Dermis microvascular lymphatic vessel endothelial cell (primary cell): Measurements from ENCODE around the gene DSCAML1. TPM values are rescaled to one million over a fixed set of nuclear protein-coding genes. Genes with fewer than 3 reads are reported as not detected.

Experiments
- DNase-seq, 2 donors: peaks; one replicate each; pipeline versions ENCODE4 v3.0.0 to v3.0.0-alpha.2; 2010; ENCODE audit warnings: low read depth in 2 of 2
- total RNA-seq: library from RNA; depleted of rRNA; stranded (reverse); fragments of >200 nt; gene quantifications from 2 replicates; pipeline ENCODE4 v1.2.1, GENCODE V29; 2014

Gene DSCAML1
- total RNA-seq, 1 donor from 2014 or later = not detected

DNA sequence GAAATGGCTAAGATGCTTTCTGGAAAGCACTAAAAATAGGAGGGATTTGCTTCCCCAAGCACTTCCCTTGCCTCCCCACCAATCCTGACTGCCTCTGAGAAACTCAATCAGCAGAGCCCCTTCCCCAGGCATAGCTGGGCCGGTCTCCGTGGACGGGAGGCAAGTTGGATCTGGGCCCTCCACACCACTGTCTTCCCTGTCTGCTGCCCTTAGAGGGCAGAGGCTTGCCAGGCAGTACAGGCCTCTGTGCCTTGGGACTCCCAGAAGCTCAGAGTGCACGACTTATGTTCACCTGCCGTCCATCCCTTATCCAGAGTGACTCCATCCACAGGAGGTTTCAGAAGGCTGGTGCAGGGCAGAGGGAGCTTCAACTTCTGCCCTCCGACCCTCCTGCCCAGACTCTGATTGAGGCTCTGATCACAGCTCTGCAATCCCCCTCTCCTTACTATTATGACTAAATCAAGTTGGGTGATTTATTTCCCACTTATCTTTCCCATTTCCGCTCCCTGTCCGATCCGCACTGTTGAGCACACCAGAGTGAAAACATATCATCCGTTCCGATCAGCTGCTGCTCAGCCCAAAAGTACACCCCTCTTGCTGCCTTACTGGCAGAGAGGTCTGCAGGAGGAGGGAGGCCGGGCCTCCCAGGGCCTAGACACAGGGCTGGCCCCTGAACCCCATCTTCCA lies 71.8 kb downstream of the DSCAML1 start:
- no peak for DNase-seq

DNA sequence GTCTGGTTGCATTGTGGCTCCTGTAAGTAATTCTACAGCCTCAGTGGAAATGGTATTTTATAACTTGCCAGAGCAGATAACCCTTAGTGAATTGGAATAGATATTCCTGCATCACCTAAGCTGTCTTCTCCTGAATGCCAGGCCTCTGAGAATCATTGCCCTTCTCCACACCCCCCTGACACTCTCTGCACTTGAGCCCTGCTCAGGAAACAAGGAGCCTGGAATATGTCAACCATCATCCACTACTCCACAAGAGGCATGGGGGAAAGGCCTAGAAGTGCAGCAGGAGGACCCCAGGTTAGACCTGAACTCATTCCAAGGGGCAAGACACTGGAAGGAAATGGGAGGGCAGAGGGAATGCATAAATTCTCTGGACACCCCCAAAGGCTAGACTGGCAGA lies 72.4 kb downstream of the DSCAML1 start:
- DNase-seq = no peak

DNA sequence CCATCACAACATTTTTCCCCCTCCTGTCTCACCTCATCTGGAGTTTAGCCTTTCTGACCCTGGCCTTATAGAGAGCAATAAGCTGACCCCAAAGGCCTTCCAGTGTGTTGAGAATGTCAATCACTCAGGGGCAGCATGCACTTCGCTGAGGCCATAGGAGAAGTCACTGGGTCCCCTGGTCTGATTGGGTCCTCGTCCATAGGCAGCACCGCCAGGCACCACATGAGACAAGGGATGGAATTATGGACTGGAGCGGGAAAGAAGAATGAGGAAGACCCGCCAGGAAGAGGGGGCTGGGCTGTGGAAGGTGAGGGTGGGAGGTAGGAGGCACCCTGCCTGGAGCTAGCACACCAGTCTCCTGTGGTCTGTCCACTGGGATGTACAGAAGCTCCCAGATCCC lies 72.9 kb downstream of the DSCAML1 start:
- DNase-seq = no peak

DNA sequence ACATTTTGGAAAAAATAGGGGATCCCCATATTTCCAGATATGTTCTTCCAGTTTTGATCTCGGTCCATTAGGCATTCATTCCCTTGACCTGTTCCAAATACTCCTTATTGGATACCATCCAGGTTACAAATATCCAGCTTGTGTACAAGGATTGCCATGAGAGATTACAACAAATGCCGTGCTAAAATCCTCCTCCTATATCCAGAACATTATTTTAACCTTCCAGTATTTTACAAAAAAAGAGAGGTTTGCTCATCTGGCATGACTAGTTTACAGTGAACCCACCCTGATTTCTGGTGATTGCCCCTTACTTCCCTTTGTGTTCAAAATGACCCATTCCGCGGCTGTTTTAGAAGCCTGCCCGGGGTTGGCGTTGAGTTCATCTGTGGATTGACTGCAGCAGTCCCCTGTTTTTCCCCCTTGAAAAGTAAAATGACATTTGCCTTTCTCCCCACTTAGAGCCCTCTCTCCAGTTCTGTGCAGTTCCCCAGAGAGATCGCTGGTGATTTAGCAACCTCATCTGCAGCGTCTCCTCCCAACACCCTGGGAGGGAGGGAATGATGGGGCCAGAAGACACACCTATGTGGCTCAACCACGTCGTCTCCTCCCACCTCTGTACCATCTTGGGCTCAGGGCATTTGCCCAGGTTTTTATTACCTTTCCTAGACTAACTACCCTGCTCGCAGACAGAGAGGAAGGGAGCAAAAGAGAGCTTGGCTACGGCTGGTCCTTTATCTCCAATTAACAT lies 73.6 kb downstream of the DSCAML1 start:
- DNase-seq = no peak

DNA sequence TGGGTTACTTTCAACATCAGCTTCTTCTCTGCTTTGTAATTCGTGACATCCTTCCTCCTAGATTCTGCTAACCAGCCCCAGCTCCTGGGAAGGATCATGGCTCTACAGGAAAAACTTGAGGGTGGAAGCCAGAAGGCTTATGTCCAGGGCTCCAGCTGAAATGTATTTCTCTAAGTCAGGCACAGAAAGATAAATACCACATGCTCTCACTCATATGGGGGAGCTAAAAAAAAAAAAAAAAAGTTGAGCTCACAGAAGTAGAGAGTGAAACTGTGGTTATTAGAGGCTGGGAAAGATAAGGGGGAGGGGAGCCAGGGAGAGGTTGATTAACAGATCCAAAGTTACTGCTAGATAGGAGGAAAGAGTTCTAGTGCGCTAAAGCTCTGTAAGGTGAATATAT lies 74.9 kb downstream of the DSCAML1 start:
- no peak for DNase-seq

DNA sequence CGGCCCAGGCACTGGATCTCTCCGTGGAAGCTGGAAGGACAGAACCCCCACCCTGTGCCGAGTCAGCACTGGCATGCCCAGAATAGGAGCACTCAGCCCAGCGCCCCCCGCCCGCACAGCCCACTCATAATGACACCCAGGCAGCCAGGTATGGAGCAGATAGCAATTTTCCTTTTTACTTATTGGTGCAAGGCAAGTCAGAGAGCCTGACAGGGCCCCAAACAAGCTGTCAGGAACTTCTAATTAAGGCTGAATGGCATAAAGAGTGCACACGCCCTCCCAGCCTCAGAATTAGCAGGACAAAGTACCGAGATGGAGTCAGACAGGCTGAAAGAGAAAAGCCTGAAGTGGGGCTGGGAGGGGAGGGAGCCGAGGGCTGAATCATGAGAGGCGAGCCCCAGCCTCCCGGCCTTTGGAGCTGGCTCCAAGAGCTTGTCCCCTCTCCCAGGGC lies 76.9 kb downstream of the DSCAML1 start:
- DNase-seq = no peak

DNA sequence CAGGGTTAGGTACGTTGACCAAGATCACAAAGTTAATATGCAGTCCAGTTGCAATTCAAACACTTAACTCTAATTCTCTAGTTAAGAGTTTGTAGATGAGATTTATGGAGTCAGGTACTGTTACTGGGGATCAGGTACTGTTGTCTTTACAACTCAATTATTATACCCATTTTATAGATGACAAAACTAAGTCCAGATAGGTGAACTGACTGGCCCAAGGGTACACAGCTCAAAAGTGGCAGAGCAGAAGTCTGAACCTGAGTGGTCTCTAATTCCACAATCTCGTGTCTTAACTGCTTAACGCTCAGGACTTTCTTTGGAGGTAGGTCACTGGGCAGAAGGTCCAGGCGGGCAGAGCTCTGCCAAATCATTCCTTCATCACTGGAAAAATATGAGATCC lies 77.5 kb downstream of the DSCAML1 start:
- no peak for DNase-seq

DNA sequence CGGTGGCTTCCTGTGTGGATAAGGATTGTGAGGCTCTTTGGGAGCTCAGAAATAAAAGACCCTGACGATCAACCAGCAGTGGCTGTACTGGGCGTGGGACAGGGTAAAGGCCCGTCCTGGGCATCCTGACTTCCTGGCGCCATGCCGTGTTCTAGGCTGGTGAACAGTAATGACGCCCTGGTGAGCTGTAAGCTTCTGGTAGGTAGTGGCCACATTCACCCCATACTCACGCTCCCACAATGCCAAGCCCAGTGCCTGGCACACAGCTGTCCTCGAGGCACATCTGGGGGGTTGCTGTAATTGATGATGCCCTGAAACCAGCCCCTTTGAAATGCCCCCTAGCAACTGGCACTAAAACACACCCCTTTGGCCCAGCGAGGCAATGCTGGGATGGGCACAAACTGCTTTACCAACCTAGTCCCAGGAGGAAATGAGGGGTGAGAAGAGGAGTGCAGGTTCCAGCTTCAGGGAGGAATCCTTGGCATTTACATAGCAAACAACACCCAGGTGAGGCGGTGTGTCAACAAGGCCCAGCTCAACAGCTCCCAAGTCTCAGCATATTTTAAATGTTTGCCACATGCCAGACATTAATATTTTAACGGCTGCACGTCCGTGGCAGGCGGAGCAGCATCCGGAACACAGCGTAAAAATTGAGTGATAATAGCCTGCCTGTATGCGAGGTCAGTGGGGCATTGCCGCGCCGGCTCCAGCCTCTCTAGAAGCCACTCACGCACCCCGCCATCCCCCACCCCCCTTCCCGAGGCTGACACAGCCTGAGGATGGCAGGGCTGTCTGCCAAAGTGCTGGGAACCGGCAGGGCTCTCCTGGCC lies 79.3 kb downstream of the DSCAML1 start:
- no peak for DNase-seq

DNA sequence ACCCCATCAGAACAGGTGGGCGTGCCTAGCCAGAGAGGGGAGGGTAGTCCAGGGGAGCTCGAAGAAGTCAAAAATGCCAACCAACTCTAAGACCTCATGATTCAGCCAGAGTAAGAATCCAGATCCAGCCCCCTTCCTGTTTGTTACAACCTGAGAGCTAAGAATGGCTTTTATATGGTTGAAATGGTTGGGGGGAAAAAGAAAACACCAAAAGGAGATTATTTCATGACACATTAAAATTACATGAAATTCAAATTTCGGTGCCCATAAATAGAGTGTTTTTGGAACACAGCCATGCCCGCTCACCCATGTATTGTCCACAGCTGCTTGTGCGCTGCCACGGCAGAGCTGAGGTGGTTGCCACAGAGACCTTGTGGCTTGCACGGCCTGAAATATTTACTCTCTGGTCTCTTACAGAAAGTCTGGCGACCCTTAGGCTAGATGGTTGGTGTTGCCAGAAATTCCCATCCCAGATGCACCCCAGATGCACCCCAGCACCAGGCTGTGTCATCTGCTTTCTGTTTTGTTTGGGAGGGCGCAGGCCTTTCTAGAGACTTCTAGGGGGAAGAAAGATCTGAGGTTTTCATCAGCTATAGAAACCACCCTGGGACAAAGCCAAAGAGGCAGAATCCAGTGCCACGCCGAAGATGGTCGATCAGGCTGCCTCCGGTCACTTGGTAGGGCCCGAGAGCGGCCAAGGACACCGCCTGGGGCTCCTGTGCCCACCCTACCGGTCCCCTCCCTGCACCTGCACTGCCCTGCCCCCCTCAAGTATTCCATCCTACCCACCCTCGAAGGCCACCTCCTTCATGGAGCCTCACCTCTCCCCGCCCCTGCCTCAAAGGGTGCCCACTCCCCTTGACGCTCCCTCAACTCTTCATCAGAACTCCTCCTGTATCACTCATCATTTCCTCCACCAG lies 80.2 kb downstream of the DSCAML1 start:
- no peak for DNase-seq

DNA sequence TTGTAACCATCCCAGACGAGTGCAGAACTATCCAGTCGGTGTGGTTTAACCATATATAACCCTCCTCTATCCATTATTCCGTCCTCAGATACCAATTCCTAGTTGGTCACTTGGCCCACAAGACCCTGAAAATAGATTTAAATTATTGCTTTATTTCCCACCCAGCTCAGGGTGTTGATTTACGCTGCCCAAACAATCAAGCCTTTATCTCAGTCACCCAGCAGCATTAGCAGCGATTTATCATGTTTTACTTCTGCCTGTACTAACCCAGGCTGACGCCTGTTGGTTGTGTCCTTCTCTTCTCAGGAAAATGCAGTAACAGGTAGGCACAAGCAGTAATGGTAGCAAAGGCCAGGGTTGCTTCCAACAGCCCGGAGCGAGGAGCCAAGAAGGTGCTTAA lies 81.2 kb downstream of the DSCAML1 start:
- DNase-seq = no peak

DNA sequence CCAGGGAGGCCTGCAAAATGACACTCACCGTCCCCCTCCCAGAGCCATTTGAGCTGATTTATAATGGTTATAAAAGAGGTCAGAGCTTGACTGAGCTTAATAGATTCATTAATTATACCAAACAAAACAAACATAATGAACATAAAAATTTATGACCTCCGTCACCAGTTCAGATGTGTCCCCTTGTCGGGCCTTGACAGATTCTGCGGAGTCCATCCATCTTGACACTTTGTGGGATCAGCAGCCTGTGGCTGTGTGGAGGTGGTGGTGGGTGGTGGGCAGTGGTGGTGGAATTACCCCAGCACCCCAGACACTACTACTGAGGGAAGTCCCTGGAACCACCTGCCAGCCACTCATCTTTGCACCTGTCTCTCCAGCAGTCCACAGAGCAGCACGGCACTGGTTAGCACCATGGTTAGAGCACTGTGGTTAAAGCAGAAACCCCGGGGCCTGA lies 83.5 kb downstream of the DSCAML1 start:
- no peak for DNase-seq

DNA sequence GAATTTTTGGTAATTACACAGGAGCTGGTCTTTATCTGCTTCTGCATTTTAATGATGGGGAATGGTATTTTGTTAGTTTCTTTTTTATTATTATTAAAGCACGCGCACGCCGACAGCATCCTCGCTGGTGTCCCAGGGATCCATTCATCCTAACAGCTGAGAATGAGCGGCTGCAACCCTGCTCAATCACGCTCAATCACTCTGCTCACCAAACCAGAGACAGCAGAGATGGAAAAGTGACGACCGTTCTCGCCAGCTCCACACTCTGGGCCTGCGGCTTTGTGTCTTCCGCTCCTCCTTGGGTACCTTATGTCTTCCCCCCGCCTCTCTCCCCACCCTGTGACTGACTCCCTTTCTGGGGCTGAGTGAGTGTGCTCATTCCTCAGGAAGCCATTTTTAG lies 84.5 kb downstream of the DSCAML1 start:
- DNase-seq = no peak

DNA sequence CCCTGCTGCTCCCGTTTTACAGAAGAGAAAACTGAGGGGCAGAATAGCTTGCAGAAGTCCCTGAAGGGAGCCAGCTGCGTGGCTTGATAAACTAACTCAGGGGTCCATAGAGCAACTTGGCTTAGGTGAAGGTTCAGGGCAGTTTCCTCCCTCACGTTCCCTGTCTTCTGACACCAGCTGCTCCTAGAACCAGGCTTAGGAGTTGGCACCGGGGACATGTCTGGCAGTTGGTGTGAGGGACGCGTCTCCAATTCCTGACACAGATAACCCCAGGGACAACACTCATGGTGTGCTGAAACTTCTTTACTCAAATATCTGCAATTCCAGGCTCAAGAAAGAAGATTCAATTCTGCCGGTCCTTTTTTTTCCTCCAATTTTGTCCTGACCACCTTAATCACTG lies 85.7 kb downstream of the DSCAML1 start:
- DNase-seq = no peak

DNA sequence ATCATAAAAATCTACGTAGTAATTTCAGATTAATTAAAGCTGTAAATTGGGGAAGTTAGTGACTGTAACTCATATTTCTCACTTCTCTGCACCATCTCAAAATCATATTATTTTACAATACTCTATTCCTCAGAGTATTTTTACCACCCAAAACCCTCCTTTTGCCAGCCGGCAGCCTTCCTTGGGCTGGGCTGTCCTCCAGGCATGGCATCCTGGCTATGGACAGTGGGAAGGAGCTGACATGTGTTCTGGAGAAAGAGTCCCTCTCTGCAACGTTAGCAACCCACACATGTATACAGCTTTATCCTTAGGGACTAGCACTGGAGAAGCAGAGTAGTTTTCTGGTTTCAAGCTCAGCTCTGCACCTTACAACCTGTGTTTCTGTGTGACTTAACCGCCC lies 86.8 kb downstream of the DSCAML1 start:
- DNase-seq = no peak

DNA sequence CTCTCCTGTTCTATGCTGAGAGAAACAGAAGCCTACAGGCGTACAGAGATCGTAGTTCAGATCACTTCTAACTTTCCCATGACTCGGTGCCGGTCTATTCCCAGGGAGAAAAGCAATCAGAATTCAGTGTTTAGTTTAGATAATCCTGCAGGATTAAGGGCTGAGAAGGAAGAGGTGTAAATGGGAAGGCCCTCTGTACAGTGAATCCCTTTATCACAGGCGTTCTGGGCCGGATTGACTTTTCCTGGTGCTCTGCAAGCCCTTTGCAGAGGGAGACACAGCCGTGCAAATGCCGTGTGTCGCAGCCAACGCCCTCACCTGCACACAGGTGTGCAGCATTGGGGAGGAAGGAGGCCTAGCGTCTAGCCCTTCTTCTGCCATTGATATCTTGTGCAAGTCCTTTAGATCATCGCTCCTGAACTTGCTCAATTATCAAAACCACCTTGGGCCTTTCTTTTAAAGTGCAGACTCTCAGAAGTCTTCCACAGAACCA lies 90.6 kb downstream of the DSCAML1 start:
- DNase-seq = no peak

DNA sequence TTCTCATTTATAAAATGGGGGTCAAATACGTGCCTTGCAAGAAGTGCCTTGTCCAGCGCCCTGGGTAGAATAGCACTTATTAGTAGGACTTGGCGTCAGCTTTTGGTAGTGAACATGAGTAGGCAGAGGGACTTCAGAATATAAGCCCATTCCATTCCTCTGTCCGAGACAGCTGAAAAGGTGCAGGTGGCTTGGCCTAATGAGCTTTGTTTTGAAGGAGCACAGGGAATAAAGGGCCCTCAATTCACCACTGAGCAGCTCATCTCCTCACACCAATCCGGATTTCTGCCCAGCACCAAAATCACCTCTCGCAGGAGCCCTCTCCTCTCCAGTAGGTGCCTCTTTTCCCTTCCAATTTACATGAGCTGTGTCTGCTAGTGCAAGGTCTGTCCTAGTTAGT lies 91.2 kb downstream of the DSCAML1 start:
- DNase-seq = no peak

DNA sequence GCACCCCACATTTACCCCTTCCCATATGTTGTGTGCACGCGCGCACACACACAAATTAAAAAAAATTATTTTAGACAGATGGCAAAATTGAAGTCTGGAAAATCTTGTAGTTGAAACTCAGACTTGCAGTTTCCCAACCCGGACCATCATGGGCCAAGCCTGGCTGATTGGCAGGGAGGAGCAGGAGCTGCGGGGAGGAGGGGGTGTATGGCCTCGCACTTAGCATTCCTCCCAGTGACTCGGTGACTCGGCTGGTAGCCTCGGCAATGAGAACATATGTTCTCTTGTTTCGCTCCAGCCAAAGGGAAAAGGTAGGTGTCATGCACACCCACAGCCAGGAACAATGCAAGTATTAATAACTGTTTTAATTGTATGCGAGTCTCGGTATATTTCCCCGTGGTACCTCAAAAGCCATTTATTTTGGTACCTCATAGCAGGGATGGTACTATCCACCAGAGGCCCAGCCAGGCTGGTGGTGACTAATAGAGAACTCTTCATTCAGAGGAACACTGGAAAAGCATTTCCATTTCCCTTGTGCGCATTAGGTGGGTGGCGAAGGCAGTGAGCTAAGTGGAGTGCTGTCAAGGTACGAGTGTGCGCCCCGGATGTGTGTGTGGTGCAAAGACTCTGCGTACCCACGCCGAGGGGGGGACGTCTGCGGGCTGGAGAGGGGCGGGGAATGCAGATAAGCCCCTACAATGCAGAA lies 92.5 kb downstream of the DSCAML1 start:
- no peak for DNase-seq

DNA sequence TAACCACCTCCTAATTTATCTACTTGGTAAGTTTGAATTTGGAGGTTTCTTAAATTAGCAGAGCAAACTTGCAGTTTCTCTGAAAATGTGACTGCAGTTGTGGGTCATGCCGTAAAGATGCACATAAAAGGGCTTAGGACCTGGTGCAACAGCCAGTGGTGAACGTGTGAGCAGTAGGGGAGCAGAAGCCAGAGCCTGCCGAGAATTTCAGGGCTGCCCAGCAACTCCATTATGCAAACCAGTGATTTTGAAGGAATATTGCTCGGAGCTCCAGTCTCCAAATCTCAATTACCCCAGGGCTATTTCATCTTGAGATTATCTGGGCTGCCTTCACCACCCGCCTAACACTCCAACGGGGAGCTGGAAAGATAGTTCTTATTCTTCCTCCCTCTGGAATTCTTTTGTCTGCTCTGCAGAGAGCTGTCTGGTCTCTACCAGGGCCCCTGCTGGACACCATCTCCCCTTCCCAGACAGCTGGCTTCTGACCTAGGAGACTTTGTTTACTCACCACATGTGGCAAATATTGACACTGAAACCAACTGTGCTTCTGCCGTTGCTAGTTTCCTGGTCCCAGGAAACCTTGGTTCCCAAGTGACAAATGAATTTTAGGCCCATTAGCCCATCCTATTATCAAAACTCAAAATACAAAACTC lies 93.9 kb downstream of the DSCAML1 start:
- DNase-seq = no peak

DNA sequence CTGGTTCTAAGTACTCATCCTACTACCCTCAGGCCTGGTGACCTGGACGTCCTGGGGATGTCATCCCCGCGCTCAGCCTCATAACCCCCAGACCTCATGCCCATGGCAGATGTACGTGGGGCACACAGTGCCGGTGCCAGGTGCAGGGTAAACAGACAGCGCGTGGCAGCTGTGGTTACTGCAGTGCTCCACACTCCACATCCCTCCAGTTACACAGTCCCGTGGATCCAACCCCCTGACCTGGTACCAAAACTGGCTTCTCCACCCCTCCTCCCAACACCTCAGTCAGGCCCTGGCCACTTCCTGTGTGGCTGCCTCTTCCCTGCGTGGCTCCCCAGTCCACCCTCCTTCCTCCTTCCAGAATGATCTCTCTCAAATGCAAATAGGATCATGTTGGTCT lies 95.2 kb downstream of the DSCAML1 start:
- DNase-seq = no peak

DNA sequence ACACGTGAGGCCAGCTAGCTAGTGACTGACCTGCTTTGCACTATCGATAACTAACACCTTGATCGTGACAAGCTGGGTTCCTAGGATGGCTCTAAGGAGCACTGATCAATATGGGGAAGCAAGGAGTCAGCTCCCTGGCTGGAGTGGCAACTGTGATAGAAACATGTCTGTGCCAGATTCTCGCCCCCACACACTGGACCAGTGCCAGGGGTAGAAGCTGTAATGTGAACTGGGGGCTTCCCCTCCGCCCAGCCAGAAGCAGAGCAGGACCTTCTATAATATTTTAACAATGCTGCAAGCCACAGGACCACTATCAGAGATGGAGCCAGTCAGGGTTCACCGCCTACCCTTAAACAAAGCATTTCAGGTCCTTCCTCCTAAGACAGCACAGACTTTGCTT lies 96.5 kb downstream of the DSCAML1 start:
- DNase-seq = no peak
